Osteocyte (in vitro differentiated cells): ENCODE results near the gene SLC17A8. TPM values are rescaled to one million over a fixed set of nuclear protein-coding genes. Genes with fewer than 3 reads are reported as not detected.

Experiments used
- DNase-seq: peaks from one replicate; pipeline ENCODE4 v3.0.0; 2021; ENCODE audit warnings: mixed read lengths; ENCODE audit not compliant: unreplicated experiment; ENCODE audit errors: extremely low spot score
- H3K27ac Mint-ChIP-seq: one replicate; pipeline ENCODE4 v1.8.0; 2021; ENCODE audit warnings: mild to moderate bottlenecking, mixed read lengths; ENCODE audit not compliant: unreplicated experiment
- H3K27me3 Mint-ChIP-seq: one replicate; pipeline ENCODE4 v1.8.0; 2021; ENCODE audit warnings: mixed read lengths; ENCODE audit not compliant: unreplicated experiment
- H3K36me3 Mint-ChIP-seq: one replicate; pipeline ENCODE4 v1.8.0; 2021; ENCODE audit warnings: mixed read lengths; ENCODE audit not compliant: unreplicated experiment
- H3K4me1 Mint-ChIP-seq: one replicate; pipeline ENCODE4 v1.8.0; 2021; ENCODE audit warnings: mixed read lengths; ENCODE audit not compliant: unreplicated experiment
- H3K4me3 Mint-ChIP-seq: one replicate; pipeline ENCODE4 v1.8.0; 2021; ENCODE audit warnings: mild to moderate bottlenecking, moderate library complexity, mixed read lengths; ENCODE audit not compliant: unreplicated experiment
- H3K9me3 Mint-ChIP-seq: one replicate; pipeline ENCODE4 v1.8.0; 2021; ENCODE audit warnings: mixed read lengths; ENCODE audit not compliant: unreplicated experiment
- CTCF ChIP-seq: fragments of 200-600 bp; sonication (generic); IDR thresholded peaks from 2 replicates; pipeline ENCODE4 v1.5.0; 2021; ENCODE audit warnings: antibody characterized with exemption, mild to moderate bottlenecking, moderate library complexity
- total RNA-seq: library from RNA; stranded (reverse); gene quantifications from 2 replicates; pipeline ENCODE4 v1.2.1, GENCODE V29; 2021

The SLC17A8 gene
- total RNA-seq, 1 donor from 2014 or later: not detected

- Mint-ChIP-seq H3K4me3 (no peak overlapping the region), H3K36me3 (no peaks in the 10 kb centered on the region), H3K9me3 (no peaks in the 10 kb centered on the region), H3K27me3 (peaks cover 8% of the 10 kb centered on the region), H3K27ac (no peak overlapping the region), H3K4me1 (no peaks in the 10 kb centered on the region)
- TF ChIP-seq CTCF: no peak
- no peak for DNase-seq
These were observed 31.5 kb downstream of the SLC17A8 start for GRCh38 chr12:100388382-100388781.

GRCh38 chr12:100391856-100392255 lies 35.0 kb downstream of the SLC17A8 start:
- no peak overlapping the region for H3K4me3 Mint-ChIP-seq
- no peaks in the 10 kb centered on the region for H3K36me3 Mint-ChIP-seq
- H3K27me3 Mint-ChIP-seq: peaks cover 7% of the 10 kb centered on the region
- no peak for TF ChIP-seq CTCF
- no peaks in the 10 kb centered on the region for H3K9me3 Mint-ChIP-seq
- no peaks in the 10 kb centered on the region for H3K4me1 Mint-ChIP-seq
- DNase-seq: no peak
- no peak overlapping the region for H3K27ac Mint-ChIP-seq

- TF ChIP-seq CTCF: no peak
- Mint-ChIP-seq H3K27me3 (peaks cover 2% of the 10 kb centered on the region), H3K27ac (no peak overlapping the region), H3K4me1 (peaks cover under 1% of the 10 kb centered on the region), H3K4me3 (no peak overlapping the region), H3K36me3 (no peaks in the 10 kb centered on the region), H3K9me3 (no peaks in the 10 kb centered on the region)
- no peak for DNase-seq
These were observed 36.3 kb downstream of the SLC17A8 start for GRCh38 chr12:100393200-100393599.

- no peak for DNase-seq
- no peak overlapping the region for H3K27ac Mint-ChIP-seq
- no peaks in the 10 kb centered on the region for H3K9me3 Mint-ChIP-seq
- no peak overlapping the region for H3K4me3 Mint-ChIP-seq
- no peaks in the 10 kb centered on the region for H3K36me3 Mint-ChIP-seq
- H3K27me3 Mint-ChIP-seq: peaks cover 2% of the 10 kb centered on the region
- TF ChIP-seq CTCF: no peak
- peaks cover 13% of the 10 kb centered on the region for H3K4me1 Mint-ChIP-seq
These were observed 38.9 kb downstream of the SLC17A8 start for GRCh38 chr12:100395811-100396210.

GRCh38 chr12:100398307-100398706 lies 41.4 kb downstream of the SLC17A8 start:
- Mint-ChIP-seq H3K4me1 (peaks cover 23% of the 10 kb centered on the region), H3K9me3 (no peaks in the 10 kb centered on the region), H3K36me3 (no peaks in the 10 kb centered on the region), H3K27me3 (no peaks in the 10 kb centered on the region), H3K4me3 (no peak overlapping the region), H3K27ac (no peak overlapping the region)
- no peak for TF ChIP-seq CTCF
- no peak for DNase-seq
